PC-3 (cell line): ENCODE data around the gene SLC5A6.

Experiments used
- EZH2 ChIP-seq: fragments of 300-600 bp; sonication (generic); IDR thresholded peaks from one replicate; pipeline ENCODE4 v1.6.1; 2017; ENCODE audit warnings: antibody characterized with exemption, mild to moderate bottlenecking, low read length; ENCODE audit not compliant: unreplicated experiment
- TF ChIP-seq, protein P1 (sequence below): fragments of 300-600 bp; sonication (generic); conservative IDR thresholded peaks from 2 replicates; pipeline ENCODE4 v1.5.1; 2017; ENCODE audit warnings: antibody characterized with exemption, low read depth, mild to moderate bottlenecking, low read length

DNA sequence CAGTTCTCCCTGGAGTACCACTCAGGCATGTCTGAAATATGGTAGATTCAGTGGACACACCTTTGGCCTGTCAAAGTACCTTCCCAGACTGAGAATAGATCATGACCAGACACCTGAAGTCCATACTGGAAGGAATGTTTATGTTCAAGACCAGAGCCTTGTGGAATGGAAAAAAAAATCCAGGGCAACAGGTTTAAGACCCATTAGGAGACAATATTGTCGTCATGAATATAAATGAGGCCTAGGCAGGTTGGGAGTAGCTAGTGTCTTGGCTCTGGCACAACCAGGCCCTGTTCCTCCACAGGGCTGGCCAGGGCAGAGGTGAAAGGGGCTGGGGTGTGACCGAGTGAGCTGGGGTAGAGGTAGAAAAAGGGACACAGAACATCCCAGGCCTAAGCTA lies 13.4 kb downstream of the SLC5A6 start:
- TF ChIP-seq, protein P1, sequence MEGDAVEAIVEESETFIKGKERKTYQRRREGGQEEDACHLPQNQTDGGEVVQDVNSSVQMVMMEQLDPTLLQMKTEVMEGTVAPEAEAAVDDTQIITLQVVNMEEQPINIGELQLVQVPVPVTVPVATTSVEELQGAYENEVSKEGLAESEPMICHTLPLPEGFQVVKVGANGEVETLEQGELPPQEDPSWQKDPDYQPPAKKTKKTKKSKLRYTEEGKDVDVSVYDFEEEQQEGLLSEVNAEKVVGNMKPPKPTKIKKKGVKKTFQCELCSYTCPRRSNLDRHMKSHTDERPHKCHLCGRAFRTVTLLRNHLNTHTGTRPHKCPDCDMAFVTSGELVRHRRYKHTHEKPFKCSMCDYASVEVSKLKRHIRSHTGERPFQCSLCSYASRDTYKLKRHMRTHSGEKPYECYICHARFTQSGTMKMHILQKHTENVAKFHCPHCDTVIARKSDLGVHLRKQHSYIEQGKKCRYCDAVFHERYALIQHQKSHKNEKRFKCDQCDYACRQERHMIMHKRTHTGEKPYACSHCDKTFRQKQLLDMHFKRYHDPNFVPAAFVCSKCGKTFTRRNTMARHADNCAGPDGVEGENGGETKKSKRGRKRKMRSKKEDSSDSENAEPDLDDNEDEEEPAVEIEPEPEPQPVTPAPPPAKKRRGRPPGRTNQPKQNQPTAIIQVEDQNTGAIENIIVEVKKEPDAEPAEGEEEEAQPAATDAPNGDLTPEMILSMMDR: no peak
- TF ChIP-seq EZH2: no peak
